Measurements from ENCODE around the gene SLC39A5.
A peak's percentile ranks its signal among the peaks of the same experiment; 100 is the strongest.
"Not testable (repeated sequence)": the region's sequence is repeated elsewhere in the genome, so short reads cannot be mapped to it uniquely, and the experiment has no call there.

SLC39A5 gene, protein sequence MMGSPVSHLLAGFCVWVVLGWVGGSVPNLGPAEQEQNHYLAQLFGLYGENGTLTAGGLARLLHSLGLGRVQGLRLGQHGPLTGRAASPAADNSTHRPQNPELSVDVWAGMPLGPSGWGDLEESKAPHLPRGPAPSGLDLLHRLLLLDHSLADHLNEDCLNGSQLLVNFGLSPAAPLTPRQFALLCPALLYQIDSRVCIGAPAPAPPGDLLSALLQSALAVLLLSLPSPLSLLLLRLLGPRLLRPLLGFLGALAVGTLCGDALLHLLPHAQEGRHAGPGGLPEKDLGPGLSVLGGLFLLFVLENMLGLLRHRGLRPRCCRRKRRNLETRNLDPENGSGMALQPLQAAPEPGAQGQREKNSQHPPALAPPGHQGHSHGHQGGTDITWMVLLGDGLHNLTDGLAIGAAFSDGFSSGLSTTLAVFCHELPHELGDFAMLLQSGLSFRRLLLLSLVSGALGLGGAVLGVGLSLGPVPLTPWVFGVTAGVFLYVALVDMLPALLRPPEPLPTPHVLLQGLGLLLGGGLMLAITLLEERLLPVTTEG

DNA sequence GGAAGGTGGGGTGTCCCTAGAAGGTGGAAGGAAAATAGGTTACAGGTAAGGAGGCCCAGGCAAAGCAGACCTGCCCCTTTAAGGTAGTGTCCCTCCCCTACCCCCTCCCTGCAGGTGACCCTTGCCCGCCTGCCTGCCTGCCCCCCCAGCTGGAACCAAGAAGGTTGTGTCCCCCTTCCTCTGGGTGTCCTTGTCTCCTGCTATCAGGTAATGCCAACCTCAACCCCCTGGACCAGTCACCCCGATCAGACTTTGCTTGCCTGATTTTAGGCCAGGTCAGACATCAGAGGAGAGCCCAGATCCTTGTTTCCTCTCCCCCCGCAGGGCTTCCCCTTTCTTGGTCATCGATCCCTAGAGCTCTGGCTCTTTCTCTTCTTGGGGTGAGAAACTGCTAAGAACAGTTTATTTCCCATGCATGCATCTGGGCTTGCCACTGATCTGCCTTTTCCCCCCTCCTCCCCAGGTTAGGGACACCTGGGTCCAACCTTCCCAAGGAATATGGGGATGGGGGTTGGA, at the start of gene SLC39A5:
Gene SLC39A5 (plus strand): TSS at position 136 of the 516 bp plus-strand sequence. CDS start 1,224 bp downstream, outside the sequence.
- Histone ChIP-seq H3K9me3 (ENCODE audit: control insufficient read depth, insufficient read depth, low read length) (no peaks in the 10 kb centered on the region), H3K4me1 (ENCODE audit: insufficient read depth, low read length) (peaks cover 3% of the 10 kb centered on the region; the same call in 1 of the 2 replicates), H3K36me3 (ENCODE audit: insufficient read depth, low read length) (no peaks in the 10 kb centered on the region), H3K9ac (ENCODE audit: low read depth, low read length) (no peak within 1 kb of the TSS)

DNA sequence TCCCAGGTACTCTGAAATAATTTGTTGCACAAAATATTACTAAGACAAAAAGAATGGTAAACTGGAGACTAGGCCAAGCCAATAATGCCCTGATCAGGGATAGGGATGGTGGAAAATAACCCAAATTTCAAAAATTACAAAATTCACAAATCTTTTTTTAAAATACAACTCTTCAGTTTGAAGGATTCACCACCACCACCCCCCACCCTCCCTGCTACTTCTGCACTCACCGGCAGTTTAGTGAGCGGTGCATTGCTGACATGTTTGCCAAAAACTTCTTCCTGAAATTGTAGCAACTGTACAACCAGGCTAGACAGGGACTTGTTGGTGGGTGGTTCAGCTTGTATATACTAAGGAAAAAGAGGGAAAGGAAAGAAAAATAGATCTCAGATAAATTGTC, 42.9 kb upstream of the SLC39A5 start:
- Histone ChIP-seq H3K9ac (ENCODE audit: low read depth, low read length) (no peak overlapping the region), H3K4me1 (ENCODE audit: insufficient read depth, low read length) (peaks cover 4% of the 10 kb centered on the region; the same call in 1 of the 2 replicates), H3K9me3 (ENCODE audit: control insufficient read depth, insufficient read depth, low read length) (no peaks in the 10 kb centered on the region), H3K36me3 (ENCODE audit: insufficient read depth, low read length) (peaks cover 13% of the 10 kb centered on the region)

DNA sequence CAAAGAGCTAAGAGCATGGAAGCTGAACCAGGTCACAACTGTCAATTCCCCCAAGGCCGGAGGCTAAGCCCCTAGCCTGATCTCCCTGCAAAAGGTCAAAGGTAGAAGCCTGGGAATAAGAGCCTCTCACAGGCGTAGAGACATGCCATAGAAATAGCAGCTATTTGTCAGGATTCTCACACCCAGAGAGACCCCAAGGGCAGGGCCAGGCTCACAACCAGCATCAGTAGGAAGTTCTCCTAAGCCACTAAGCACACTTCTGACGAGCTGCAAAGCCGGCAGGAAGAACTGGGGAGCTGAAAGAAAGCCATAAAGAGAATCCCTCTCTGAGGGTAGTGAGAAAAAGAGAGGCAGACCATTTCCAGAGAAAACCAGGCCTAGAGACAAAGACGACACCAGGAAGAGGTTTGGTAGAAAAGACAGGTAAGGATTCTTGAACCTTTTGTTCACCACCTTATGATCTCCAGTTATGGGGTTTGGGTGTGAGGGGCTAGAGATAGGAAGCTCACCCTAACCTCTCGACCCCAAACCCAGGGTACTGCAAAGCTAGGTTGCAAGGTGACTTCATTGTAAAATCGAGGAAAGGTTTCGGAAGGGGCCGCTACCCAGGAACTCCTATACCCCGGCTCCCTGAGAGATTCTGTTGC, 41.6 kb upstream of the SLC39A5 start:
- Histone ChIP-seq H3K9ac (ENCODE audit: low read depth, low read length) (peak overlapping the region; percentile 83), H3K4me1 (ENCODE audit: insufficient read depth, low read length) (peaks cover 4% of the 10 kb centered on the region; the same call in 1 of the 2 replicates), H3K9me3 (ENCODE audit: control insufficient read depth, insufficient read depth, low read length) (no peaks in the 10 kb centered on the region), H3K36me3 (ENCODE audit: insufficient read depth, low read length) (peaks cover 12% of the 10 kb centered on the region)

DNA sequence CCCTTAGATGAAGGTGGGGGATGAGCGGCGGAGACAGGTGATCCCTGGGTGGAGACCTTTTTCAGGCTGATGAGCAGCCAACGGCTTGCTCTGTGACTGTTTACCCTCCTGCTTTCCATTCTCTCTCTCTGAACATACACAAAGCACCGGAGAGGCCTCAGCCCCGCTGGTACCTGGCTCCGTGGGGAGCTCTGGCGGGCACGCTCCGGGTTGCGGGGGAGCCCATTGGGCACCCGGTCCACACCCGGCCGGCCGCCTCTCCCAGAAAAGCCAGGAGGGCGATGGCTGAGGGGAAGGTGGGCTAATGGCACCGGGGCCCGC, 41.1 kb upstream of the SLC39A5 start:
- Histone ChIP-seq H3K36me3 (ENCODE audit: insufficient read depth, low read length) (peaks cover 9% of the 10 kb centered on the region), H3K9ac (ENCODE audit: low read depth, low read length) (peak overlapping the region; percentile 83), H3K9me3 (ENCODE audit: control insufficient read depth, insufficient read depth, low read length) (no peaks in the 10 kb centered on the region), H3K4me1 (ENCODE audit: insufficient read depth, low read length) (peaks cover 4% of the 10 kb centered on the region; the same call in 1 of the 2 replicates)

DNA sequence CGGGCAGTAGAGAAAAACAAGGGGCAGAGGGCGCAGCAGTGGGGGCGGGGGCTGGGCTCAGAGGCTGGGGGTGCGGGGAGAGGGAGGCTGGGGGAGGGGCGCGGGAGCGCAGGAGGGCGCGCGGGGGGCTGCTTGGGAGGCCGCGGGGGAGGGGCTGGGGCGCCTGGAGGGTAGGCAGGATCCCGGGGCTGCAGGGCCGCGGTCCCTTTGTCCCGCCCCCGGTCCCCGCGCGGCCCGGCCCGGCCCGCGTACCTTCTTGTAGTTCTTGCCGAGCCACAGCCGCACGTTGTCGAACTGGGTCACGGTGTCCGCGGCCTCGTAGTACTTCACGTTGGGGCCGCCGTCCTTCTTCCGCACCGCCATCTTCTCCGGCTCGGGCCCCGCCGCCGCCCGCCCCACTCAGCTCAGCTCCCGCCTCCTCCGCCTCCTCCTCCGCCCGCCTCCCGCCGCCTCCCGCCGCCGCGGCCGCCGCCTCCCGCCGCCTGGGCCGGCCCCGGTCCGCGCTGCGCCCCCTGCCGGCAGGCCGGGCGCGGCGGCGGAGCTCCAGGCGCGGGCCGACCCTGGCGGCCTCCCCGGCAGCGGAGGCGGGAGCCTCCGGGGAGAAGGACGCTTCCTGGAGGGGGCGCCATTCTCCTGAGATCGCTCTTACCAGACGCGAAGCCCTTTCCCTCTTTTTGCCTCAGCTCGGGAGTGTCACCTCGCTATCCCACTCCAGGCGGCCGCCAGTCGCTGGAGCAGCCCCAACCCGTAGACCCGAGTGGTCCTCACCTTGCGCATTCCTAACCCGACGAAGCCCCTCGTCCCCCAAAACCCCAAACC, 40.5 kb upstream of the SLC39A5 start, which contains the start of gene SMARCC2:
Gene SMARCC2 (minus strand): TSS at position 385 of the 819 bp plus-strand sequence. CDS start 22 bp downstream, at position 363.
- Histone ChIP-seq H3K4me1 (ENCODE audit: insufficient read depth, low read length) (peaks cover 4% of the 10 kb centered on the region; the same call in 1 of the 2 replicates), H3K9ac (ENCODE audit: low read depth, low read length) (peak within 1 kb of the TSS; percentile 89), H3K36me3 (ENCODE audit: insufficient read depth, low read length) (peaks cover 5% of the 10 kb centered on the region), H3K9me3 (ENCODE audit: control insufficient read depth, insufficient read depth, low read length) (no peaks in the 10 kb centered on the region)

DNA sequence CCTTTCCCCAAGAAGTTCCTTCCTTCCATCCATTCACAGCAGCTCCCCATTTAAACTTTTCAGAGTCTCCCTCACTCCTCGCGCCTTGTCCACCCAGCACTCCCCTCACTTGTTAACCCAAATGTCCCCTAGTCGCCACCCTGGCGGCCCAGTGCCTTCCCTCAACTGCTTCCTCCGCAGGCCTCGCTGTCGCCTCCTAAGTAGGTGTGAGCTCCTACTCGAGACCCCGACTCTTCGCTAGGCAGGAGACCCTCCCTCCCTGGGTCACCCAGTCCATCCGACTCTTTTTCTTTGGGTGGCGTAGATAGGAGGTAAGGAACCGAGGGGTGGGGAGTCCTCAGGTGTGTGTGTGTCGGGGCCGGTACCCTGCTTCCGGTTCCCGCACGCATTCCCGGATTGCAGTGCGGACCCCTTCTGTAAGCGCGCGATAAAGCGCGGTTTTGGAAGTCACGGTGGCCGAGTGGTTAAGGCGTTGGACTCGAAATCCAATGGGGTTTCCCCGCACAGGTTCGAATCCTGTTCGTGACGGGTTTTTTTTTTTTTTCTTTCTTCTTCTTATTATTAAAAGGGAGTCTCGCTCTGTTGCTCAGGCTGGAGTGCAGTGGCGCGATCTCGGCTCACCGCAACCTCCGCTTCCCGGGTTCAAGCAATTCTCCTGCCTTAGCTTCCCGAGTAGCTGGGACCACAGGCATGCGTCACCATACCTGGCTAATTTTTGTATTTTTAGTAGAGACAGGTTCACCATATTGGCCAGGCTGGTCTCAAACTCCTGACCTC, 39.7 kb upstream of the SLC39A5 start:
- H3K9ac ChIP-seq (ENCODE audit: low read depth, low read length) = peak overlapping the region; percentile 89
- H3K4me1 ChIP-seq (ENCODE audit: insufficient read depth, low read length) = peaks cover 4% of the 10 kb centered on the region; the same call in 1 of the 2 replicates
- no peaks in the 10 kb centered on the region for H3K9me3 ChIP-seq (ENCODE audit: control insufficient read depth, insufficient read depth, low read length)
- peaks cover 5% of the 10 kb centered on the region; the same call in 1 of the 2 replicates for H3K36me3 ChIP-seq (ENCODE audit: insufficient read depth, low read length)

DNA sequence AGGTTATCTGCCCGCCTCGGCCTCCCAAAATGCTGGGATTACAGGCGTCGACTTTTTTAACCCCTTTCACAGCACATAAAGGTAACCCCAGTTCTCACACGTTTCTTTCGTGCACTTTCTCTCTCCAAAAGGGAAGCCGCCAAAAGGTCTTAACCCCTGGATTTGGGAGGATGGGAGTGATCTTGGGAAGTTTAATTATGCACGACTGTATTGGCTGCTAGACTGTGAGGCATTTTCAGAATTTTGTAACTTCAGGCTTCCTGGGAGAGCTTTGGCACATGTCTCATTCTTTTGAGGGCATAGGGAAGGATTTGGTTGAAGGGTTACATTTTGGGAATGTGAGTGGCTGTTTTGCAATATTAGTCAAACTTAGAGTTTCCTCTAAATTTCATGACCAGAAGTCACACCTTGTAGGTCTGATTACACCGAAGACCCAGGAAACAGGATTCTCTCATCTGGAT, 39.1 kb upstream of the SLC39A5 start:
- H3K4me1 ChIP-seq (ENCODE audit: insufficient read depth, low read length) = peaks cover 4% of the 10 kb centered on the region; the same call in 1 of the 2 replicates

DNA sequence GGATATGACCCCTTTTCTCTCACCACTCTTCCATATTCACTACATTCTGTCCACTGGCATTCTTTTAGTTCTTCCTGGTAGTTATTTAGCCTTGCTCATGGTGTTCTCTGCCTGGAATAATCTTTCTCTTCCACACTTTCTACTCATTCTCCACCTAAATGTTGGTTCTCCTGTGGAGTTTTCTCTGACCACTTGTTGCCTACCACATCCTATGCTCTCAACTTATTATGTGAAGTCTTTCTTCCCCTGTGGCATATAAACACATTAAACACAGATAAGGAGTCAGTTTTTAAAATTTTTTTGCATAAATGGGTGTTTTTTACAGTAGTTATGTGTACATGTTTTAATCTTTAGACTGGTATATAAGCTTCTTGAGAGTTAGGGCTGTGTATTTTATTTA, 37.3 kb upstream of the SLC39A5 start:
- peaks cover 4% of the 10 kb centered on the region; the same call in 1 of the 2 replicates for H3K4me1 ChIP-seq (ENCODE audit: insufficient read depth, low read length)
- H3K9ac ChIP-seq (ENCODE audit: low read depth, low read length) = no peak overlapping the region
- H3K9me3 ChIP-seq (ENCODE audit: control insufficient read depth, insufficient read depth, low read length) = no peaks in the 10 kb centered on the region
- H3K36me3 ChIP-seq (ENCODE audit: insufficient read depth, low read length) = no peaks in the 10 kb centered on the region

More for the DNA sequence above, 39.1 kb upstream of the SLC39A5 start:
- Histone ChIP-seq H3K9ac (ENCODE audit: low read depth, low read length) (peak overlapping the region; percentile 89), H3K9me3 (ENCODE audit: control insufficient read depth, insufficient read depth, low read length) (no peaks in the 10 kb centered on the region), H3K36me3 (ENCODE audit: insufficient read depth, low read length) (peaks cover 4% of the 10 kb centered on the region; the same call in 1 of the 2 replicates)

DNA sequence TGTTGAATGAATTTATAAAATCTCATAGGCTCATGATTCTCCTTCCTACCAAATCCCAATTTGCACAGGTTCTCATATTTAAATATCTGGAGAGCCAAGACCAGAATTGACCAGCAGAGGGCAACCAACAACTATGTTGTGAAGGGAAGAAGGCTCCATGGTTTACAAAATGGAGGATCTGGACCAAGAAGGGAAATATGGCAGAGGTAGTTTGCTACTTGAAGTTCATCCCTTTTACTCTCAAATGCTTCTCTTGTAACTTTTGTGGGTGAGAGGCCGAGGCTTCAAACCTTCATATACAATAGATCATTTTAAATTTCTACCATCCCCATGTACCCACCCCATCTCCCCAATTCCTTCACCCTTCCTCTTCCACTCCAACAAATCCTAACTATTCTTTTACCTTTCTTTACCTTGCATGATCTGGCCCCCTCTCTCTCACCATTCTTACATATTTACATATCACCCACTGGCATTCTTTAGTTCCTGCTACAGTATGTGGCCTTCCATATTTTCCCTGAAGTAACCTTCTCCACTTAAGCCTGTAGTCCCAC, 36.7 kb upstream of the SLC39A5 start:
- Histone ChIP-seq H3K36me3 (ENCODE audit: insufficient read depth, low read length) (no peaks in the 10 kb centered on the region), H3K4me1 (ENCODE audit: insufficient read depth, low read length) (peaks cover 2% of the 10 kb centered on the region; the same call in 1 of the 2 replicates), H3K9me3 (ENCODE audit: control insufficient read depth, insufficient read depth, low read length) (no peaks in the 10 kb centered on the region), H3K9ac (ENCODE audit: low read depth, low read length) (no peak overlapping the region)

DNA sequence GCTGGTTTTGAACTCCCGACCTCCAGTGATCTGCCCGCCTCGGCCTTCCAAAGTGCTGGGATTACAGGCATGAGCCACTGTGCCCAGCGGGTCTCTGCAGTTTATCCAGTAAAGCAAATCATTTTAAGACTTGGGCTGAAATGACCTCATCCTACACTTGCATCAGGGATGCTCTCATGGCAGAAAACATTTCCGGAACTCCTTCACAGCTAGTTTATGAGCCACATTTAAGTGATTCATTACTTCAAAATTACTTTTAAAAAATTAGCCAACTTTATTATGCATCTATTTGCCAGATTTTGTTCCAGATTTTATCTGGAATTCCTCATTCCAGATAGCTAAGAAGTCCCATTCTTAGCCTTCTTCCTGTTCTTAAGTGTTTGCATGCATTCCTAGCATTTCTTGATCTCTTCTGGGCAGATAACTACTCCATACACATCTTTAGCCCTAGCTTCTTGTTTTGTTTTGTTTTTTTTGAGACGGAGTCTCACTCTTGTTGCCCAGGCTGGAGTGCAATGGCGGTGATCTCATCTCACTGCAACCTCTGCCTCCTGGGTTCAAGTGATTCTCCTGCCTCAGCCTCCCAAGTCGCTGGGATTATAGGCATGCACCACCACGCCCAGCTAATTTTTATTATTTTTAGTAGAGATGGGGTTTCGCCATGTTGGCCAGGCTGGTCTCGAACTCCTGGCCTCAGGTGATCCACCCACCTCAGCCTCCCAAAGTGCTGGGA, 32.9 kb upstream of the SLC39A5 start:
- not testable (repeated sequence) for H3K36me3 ChIP-seq (ENCODE audit: insufficient read depth, low read length); H3K9ac ChIP-seq (ENCODE audit: low read depth, low read length); H3K9me3 ChIP-seq (ENCODE audit: control insufficient read depth, insufficient read depth, low read length); H3K4me1 ChIP-seq (ENCODE audit: insufficient read depth, low read length)

DNA sequence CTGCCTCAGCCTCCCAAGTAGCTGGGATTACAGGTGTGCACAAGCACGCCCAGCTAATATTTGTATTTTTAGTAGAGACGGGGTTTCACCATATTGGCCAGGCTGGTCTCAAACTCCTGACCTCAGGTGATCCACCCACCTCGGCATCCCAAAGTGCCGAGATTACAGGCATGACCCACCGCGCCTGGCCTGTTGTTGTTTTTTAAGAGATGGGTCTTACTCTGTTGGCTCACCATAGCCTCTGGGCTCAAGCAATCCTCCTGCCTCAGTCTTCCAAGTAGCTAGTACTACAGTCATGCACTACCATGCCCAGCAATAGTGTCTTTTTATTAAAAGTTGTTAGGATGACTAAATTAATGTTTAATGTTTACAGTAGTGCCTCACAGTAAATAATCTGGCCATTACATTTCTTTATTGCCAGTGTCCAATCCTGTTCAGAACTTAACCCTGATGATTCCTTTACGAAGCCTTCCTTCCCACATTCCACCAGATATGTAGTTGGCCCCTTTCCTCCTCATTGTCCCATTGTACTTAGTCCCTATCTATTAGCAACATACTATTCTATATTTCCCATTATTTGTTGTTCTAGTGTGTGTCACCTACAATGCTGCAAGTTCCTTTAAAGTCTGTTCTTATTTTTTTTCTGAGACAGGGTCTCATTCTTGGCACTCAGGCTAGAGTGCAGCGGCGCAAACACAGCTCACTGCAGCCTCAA, 31.8 kb upstream of the SLC39A5 start:
- Histone ChIP-seq H3K36me3 (ENCODE audit: insufficient read depth, low read length) (no peaks in the 10 kb centered on the region), H3K4me1 (ENCODE audit: insufficient read depth, low read length) (peaks cover 9% of the 10 kb centered on the region; the same call in 1 of the 2 replicates), H3K9ac (ENCODE audit: low read depth, low read length) (no peak overlapping the region), H3K9me3 (ENCODE audit: control insufficient read depth, insufficient read depth, low read length) (no peaks in the 10 kb centered on the region)

DNA sequence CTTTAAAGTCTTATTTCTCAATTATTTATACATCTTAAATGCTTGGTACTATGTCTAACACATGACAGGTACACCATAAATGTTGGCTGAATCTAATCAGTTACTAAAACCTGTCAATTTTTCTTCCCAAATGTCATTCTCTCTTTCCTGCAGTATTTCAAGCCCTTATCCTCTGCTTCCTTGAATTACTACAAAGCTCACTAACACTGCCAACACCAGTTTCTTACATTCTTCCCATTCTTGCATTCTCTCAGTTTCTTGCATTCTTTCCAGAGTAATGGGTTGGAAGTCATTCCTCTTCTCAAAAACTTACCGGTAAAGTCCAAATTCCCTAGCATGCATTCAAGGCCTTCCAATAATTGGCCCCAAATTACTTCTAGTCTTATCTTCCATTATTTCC, 31.0 kb upstream of the SLC39A5 start:
- H3K9me3 ChIP-seq (ENCODE audit: control insufficient read depth, insufficient read depth, low read length) = no peaks in the 10 kb centered on the region
- no peaks in the 10 kb centered on the region for H3K36me3 ChIP-seq (ENCODE audit: insufficient read depth, low read length)
- H3K9ac ChIP-seq (ENCODE audit: low read depth, low read length) = no peak overlapping the region
- H3K4me1 ChIP-seq (ENCODE audit: insufficient read depth, low read length) = peaks cover 9% of the 10 kb centered on the region; the same call in 1 of the 2 replicates
